Upper lobe of left lung (tissue), 6 donors: ENCODE measurements around the gene PPP1R14B. TPM values are rescaled to one million over a fixed set of nuclear protein-coding genes. Genes with fewer than 3 reads are reported as not detected.
A peak's percentile ranks its signal among the peaks of the same experiment; 100 is the strongest.

ENCODE experiments used
- ATAC-seq, 2 donors: fragments of 200-7000 bp; cut with Tn5 transposase; one replicate each; pipeline ENCODE4 v1.9.1; 2022; ENCODE audit warnings: mild to moderate bottlenecking in 2 of 2, moderate library complexity in 2 of 2; ENCODE audit not compliant: low FRiP score in 2 of 2
- DNase-seq, 2 donors: peaks; one replicate each; pipeline ENCODE4 v3.0.0-alpha.2; 2019 to 2020
- H3K27ac ChIP-seq, 4 donors: fragments of 200-600 bp; sonication (generic); one replicate each; pipeline ENCODE4 v1.5.1; 2016 to 2019
- H3K27me3 ChIP-seq, 4 donors: fragments of 200-600 bp; sonication (generic); one replicate each; pipeline ENCODE4 v1.5.1; 2017 to 2019
- H3K36me3 ChIP-seq, 4 donors: fragments of 200-600 bp; sonication (generic); one replicate each; pipeline ENCODE4 v1.5.1; 2016 to 2019
- H3K4me1 ChIP-seq, 4 donors: fragments of 200-600 bp; sonication (generic); one replicate each; pipeline ENCODE4 v1.5.1; 2018 to 2019
- H3K4me3 ChIP-seq, 4 donors: fragments of 200-600 bp; sonication (generic); one replicate each; pipeline ENCODE4 v1.5.1; 2017 to 2019; ENCODE audit warnings: mild to moderate bottlenecking in 2 of 4, moderate library complexity in 1 of 4
- H3K9me3 ChIP-seq, 4 donors: fragments of 200-600 bp; sonication (generic); one replicate each; pipeline ENCODE4 v1.5.1; 2018 to 2019
- CTCF ChIP-seq, 6 experiments: fragments of 450-650 bp in 4 of 6; fragments of 200-600 bp in 2 of 6; sonication (generic) in 2 of 6; IDR thresholded peaks; one replicate each; pipeline ENCODE4 v1.5.1; 2016 to 2019; ENCODE audit warnings: antibody characterized with exemption in 6 of 6
- EP300 ChIP-seq, 4 donors: sonication (generic); formaldehyde crosslinking; IDR thresholded peaks; one replicate each; pipeline ENCODE4 v1.5.1; 2017; ENCODE audit warnings: antibody characterized with exemption in 4 of 4, control low read depth in 2 of 4
- POLR2A ChIP-seq, 4 donors: fragments of 450-650 bp; IDR thresholded peaks; one replicate each; pipeline ENCODE4 v1.5.1; 2016 to 2017; ENCODE audit warnings: antibody characterized with exemption in 4 of 4, mild to moderate bottlenecking in 2 of 4
- POLR2AphosphoS5 ChIP-seq, 2 donors: sonication (generic); formaldehyde crosslinking; IDR thresholded peaks; one replicate each; pipeline ENCODE4 v1.5.1; 2017; ENCODE audit warnings: antibody characterized with exemption in 2 of 2
- whole genome bisulfite sequencing, 2 donors: methylation state at CpG; one replicate each; pipeline ENCODE4 v1.1.5; 2017 to 2018; 5-methylcytosine and 5-hydroxymethylcytosine counted together
- total RNA-seq, 6 donors: library from RNA; depleted of rRNA in 4 of 6; stranded (reverse); fragments of >200 nt in 4 of 6; gene quantifications; one replicate each; pipeline versions ENCODE4 v1.1.0 to v1.2.1, GENCODE V29; 2016 to 2021
- donor health status: DM: no; HTN: no; CAD: no; lungs with moderate emphysema.
- donor health status: DM: no; HTN: yes; CAD: no; lungs with severe emphysema.

Gene PPP1R14B
- total RNA-seq, 6 donors from 2014 or later, result 51.4 to 118 (median 60.3) TPM

GRCh38 chr11:64250415-64251015 is 3.8 kb upstream of the PPP1R14B start:
- ATAC-seq (no peak), DNase-seq (peak in 1 of 2 donors; percentile 46)
- no peaks in the 10 kb centered on the region for H3K27me3 ChIP-seq
- peak overlapping the region in 3 of 4 donors; percentile 56 to 96 (median 90) for H3K4me3 ChIP-seq
- H3K36me3 ChIP-seq, result peaks cover 0 to 15% (median 14%) of the 10 kb centered on the region in 4 donors
- H3K4me1 ChIP-seq, result peaks cover 32 to 55% (median 42%) of the 10 kb centered on the region in 4 donors
- TF ChIP-seq CTCF (IDR thresholded peaks at IDR 0.05) (no peak), POLR2AphosphoS5 (IDR thresholded peaks at IDR 0.05) (no peak), POLR2A (IDR thresholded peaks at IDR 0.05) (no peak), EP300 (IDR thresholded peaks at IDR 0.05) (no peak)
- 0 to 26% methylated on average over 1 to 13 of the region's 13 CpGs for WGBS, 2 donors
- H3K27ac ChIP-seq, result peak overlapping the region in 1 of 4 donors; percentile 81
- no peaks in the 10 kb centered on the region for H3K9me3 ChIP-seq

- WGBS, 2 donors, result 91 to 97% methylated on average over 8 of the region's 8 CpGs
These were observed 3.0 kb upstream of the PPP1R14B start for GRCh38 chr11:64249563-64250414.

GRCh38 chr11:64249038-64249437 is 2.3 kb upstream of the PPP1R14B start:
- ATAC-seq, result no peak
- TF ChIP-seq CTCF (IDR thresholded peaks at IDR 0.05) (no peak), POLR2A (IDR thresholded peaks at IDR 0.05) (no peak), POLR2AphosphoS5 (IDR thresholded peaks at IDR 0.05) (no peak), EP300 (IDR thresholded peaks at IDR 0.05) (no peak)
- 96 to 97% methylated on average over 3 to 4 of the region's 4 CpGs for whole genome bisulfite sequencing, 2 donors

More at GRCh38 chr11:64249563-64250414, 3.0 kb upstream of the PPP1R14B start:
- TF ChIP-seq POLR2AphosphoS5 (IDR thresholded peaks at IDR 0.05), result no peak
- TF ChIP-seq EP300 (IDR thresholded peaks at IDR 0.05), result no peak
- no peak for TF ChIP-seq POLR2A (IDR thresholded peaks at IDR 0.05)
- no peak for TF ChIP-seq CTCF (IDR thresholded peaks at IDR 0.05)
- no peak for ATAC-seq
- no peaks in the 10 kb centered on the region for H3K9me3 ChIP-seq
- H3K4me1 ChIP-seq, result peaks cover 40 to 63% (median 49%) of the 10 kb centered on the region in 4 donors
- no peak overlapping the region for H3K27ac ChIP-seq
- no peaks in the 10 kb centered on the region for H3K27me3 ChIP-seq
- H3K36me3 ChIP-seq, result peaks cover 0 to 8% (median 7%) of the 10 kb centered on the region in 4 donors
- no peak for DNase-seq
- H3K4me3 ChIP-seq, result no peak overlapping the region

GRCh38 chr11:64248578-64248977 is 1.8 kb upstream of the PPP1R14B start:
- Histone ChIP-seq H3K27ac (no peak overlapping the region), H3K36me3 (peaks cover 0 to 8% (median 7%) of the 10 kb centered on the region in 4 donors), H3K27me3 (no peaks in the 10 kb centered on the region), H3K9me3 (no peaks in the 10 kb centered on the region), H3K4me1 (peaks cover 41 to 61% (median 47%) of the 10 kb centered on the region in 4 donors), H3K4me3 (no peak overlapping the region)
- WGBS, 2 donors, result 58 to 87% methylated on average over 3 to 7 of the region's 7 CpGs
- TF ChIP-seq POLR2A (IDR thresholded peaks at IDR 0.05) (no peak), POLR2AphosphoS5 (IDR thresholded peaks at IDR 0.05) (no peak), CTCF (IDR thresholded peaks at IDR 0.05) (no peak), EP300 (IDR thresholded peaks at IDR 0.05) (no peak)
- no peak for ATAC-seq
- DNase-seq, result no peak

More at GRCh38 chr11:64249038-64249437, 2.3 kb upstream of the PPP1R14B start:
- Histone ChIP-seq H3K36me3 (peaks cover 0 to 4% (median 2%) of the 10 kb centered on the region in 4 donors), H3K4me1 (peaks cover 41 to 63% (median 49%) of the 10 kb centered on the region in 4 donors), H3K27ac (no peak overlapping the region), H3K4me3 (no peak overlapping the region), H3K9me3 (no peaks in the 10 kb centered on the region), H3K27me3 (no peaks in the 10 kb centered on the region)
- no peak for DNase-seq
